Measurements from ENCODE around the gene UBAC2.

DNA sequence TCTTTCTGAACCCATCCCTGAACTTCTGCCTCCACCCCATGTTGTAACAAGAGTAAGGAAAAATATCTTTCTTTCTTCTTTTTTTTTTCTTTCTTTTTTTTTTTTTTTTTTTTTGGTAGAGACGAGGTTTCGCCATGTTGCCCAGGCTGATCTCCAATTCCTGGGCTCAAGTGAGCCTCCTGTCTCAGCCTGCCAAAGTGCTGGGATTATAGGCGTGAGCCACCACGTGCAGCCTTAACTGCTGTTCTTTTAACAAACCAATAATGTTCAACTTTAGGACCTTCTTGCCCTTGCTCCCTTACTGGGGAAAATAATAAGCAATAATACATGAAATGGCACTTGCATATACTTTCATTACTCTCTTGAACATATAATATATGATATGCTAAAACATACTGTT, 86.9 kb downstream of the UBAC2 start:
- TF ChIP-seq, protein P1, sequence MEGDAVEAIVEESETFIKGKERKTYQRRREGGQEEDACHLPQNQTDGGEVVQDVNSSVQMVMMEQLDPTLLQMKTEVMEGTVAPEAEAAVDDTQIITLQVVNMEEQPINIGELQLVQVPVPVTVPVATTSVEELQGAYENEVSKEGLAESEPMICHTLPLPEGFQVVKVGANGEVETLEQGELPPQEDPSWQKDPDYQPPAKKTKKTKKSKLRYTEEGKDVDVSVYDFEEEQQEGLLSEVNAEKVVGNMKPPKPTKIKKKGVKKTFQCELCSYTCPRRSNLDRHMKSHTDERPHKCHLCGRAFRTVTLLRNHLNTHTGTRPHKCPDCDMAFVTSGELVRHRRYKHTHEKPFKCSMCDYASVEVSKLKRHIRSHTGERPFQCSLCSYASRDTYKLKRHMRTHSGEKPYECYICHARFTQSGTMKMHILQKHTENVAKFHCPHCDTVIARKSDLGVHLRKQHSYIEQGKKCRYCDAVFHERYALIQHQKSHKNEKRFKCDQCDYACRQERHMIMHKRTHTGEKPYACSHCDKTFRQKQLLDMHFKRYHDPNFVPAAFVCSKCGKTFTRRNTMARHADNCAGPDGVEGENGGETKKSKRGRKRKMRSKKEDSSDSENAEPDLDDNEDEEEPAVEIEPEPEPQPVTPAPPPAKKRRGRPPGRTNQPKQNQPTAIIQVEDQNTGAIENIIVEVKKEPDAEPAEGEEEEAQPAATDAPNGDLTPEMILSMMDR (conservative IDR thresholded peaks at IDR 0.05; ENCODE audit: low read length): no peak
- TF ChIP-seq EZH2phosphoT487 (IDR thresholded peaks at IDR 0.05; ENCODE audit: borderline replicate concordance, low read depth, low read length): no peak

Measured in OCI-LY7 (cell line).